ENCODE data around the gene SPATA31A5.
"Not testable (repeated sequence)": the region's sequence is repeated elsewhere in the genome, so short reads cannot be mapped to it uniquely, and the experiment has no call there.

The SPATA31A5 gene

GRCh38 chr9:60914107-60914506 lies at the start of gene SPATA31A5:
TSS of gene SPATA31A5 (plus strand) at chr9:60914407. CDS start at chr9:60914436, 29 bp downstream.
- DNase-seq: not testable (repeated sequence)

DNA sequence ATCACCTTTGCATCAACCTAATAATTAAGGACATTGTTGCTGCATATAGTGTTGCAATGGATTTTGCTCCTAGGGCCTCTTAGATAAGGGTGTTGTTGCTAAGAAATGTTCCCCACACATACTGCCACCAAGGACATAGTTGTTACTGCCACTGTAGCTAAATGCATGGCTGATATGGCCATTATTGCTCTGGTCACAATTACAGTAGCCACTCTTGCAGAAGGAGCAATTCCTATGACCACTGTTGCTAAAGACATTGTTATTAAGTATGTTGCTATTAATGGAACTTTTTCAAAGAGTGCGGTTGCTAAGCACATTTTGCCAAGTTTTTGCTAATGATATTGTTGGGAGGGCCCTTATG lies 48.8 kb downstream of the SPATA31A5 start:
- not testable (repeated sequence) for DNase-seq

GRCh38 chr9:60966382-60966781 lies 52.2 kb downstream of the SPATA31A5 start:
- DNase-seq: not testable (repeated sequence)
